Natural killer cell (primary cell): ENCODE data around the gene MAN1A1. TPM values are rescaled to one million over a fixed set of nuclear protein-coding genes. Genes with fewer than 3 reads are reported as not detected.

Experiments used
- ATAC-seq, 3 donors: fragments of 150-1000 bp in 2 of 3; fragments of 200-7000 bp in 1 of 3; cut with Tn5 transposase; 1 replicate in 1 of 3; 2 replicates in 2 of 3; pipeline ENCODE4 v1.10.0; 2021; ENCODE audit warnings: mild to moderate bottlenecking in 2 of 3, moderate library complexity in 2 of 3
- DNase-seq, 2 donors: peaks; one replicate each; pipeline versions ENCODE4 v3.0.0 to v3.0.0-alpha.2; 2013 to 2021; ENCODE audit warnings: mixed read lengths in 1 of 2
- H3K27ac ChIP-seq: one replicate; pipeline ENCODE4 v1.5.1; 2013; ENCODE audit warnings: mild to moderate bottlenecking, low read length
- H3K27me3 ChIP-seq: one replicate; pipeline ENCODE4 v1.6.1; 2013; ENCODE audit warnings: low read length; ENCODE audit not compliant: control insufficient read depth, insufficient read depth
- H3K36me3 ChIP-seq: one replicate; pipeline ENCODE4 v1.6.1; 2013; ENCODE audit warnings: low read length; ENCODE audit not compliant: control insufficient read depth, insufficient read depth
- H3K4me1 ChIP-seq: one replicate; pipeline ENCODE4 v1.6.1; 2013; ENCODE audit warnings: low read length; ENCODE audit not compliant: control insufficient read depth, insufficient read depth
- H3K4me3 ChIP-seq: one replicate; pipeline ENCODE4 v1.5.1; 2013; ENCODE audit warnings: low read length
- H3K9me3 ChIP-seq: one replicate; pipeline ENCODE4 v1.6.1; 2013; ENCODE audit warnings: low read length; ENCODE audit not compliant: control insufficient read depth, insufficient read depth
- H3K27ac Mint-ChIP-seq, 2 donors: one replicate each; pipeline ENCODE4 v1.8.0; 2022; ENCODE audit warnings: mild to moderate bottlenecking in 2 of 2, mixed read lengths in 2 of 2, moderate library complexity in 1 of 2
- H3K27me3 Mint-ChIP-seq, 2 donors: one replicate each; pipeline ENCODE4 v1.8.0; 2022; ENCODE audit warnings: low read depth in 2 of 2, mixed read lengths in 2 of 2
- H3K36me3 Mint-ChIP-seq: one replicate; pipeline ENCODE4 v1.8.0; 2022; ENCODE audit warnings: mixed read lengths
- H3K4me1 Mint-ChIP-seq, 2 donors: one replicate each; pipeline ENCODE4 v1.8.0; 2022; ENCODE audit warnings: mixed read lengths in 2 of 2
- H3K4me3 Mint-ChIP-seq: one replicate; pipeline ENCODE4 v1.8.0; 2022; ENCODE audit warnings: mild to moderate bottlenecking, moderate library complexity, mixed read lengths
- H3K9me3 Mint-ChIP-seq, 2 donors: one replicate each; pipeline ENCODE4 v1.8.0; 2022; ENCODE audit warnings: mixed read lengths in 2 of 2
- CTCF ChIP-seq: fragments of 200-600 bp; IDR thresholded peaks from one replicate; pipeline ENCODE4 v1.8.0; 2022; ENCODE audit warnings: antibody characterized with exemption
- WGBS: methylation state at CpG from one replicate; pipeline ENCODE4 v1.1.7; 2013; ENCODE audit warnings: missing lambda C conversion rate; ENCODE audit not compliant: insufficient coverage; 5-methylcytosine and 5-hydroxymethylcytosine counted together
- intact Hi-C: fragments of 100-400 bp; cut with micrococcal nuclease; formaldehyde crosslinking; loops from one replicate; pipeline ENCODE4 v1.14.2; 2022
- total RNA-seq, 4 donors: library from RNA; stranded (reverse); fragments of 120-200 nt in 1 of 4; gene quantifications; one replicate each; pipeline versions ENCODE4 v1.2.3 to v1.2.4, GENCODE V29; 2013 to 2022

MAN1A1 gene
- total RNA-seq, 3 donors from 2014 or later (not counting 1 experiment from before 2014, with no cell fraction given): 45.6 to 54.6 (median 53.6) TPM

- no peak overlapping the region for H3K27ac Mint-ChIP-seq
- no peaks in the 10 kb centered on the region for H3K9me3 Mint-ChIP-seq
- TF ChIP-seq CTCF: no peak
- no peaks in the 10 kb centered on the region for H3K27me3 Mint-ChIP-seq
- H3K4me3 Mint-ChIP-seq: no peak overlapping the region
- Histone ChIP-seq H3K4me1 (peaks cover 2% of the 10 kb centered on the region), H3K4me3 (no peak overlapping the region), H3K27ac (no peak overlapping the region), H3K9me3 (no peaks in the 10 kb centered on the region), H3K36me3 (peaks cover 29% of the 10 kb centered on the region), H3K27me3 (no peaks in the 10 kb centered on the region)
- ATAC-seq: no peak
- H3K36me3 Mint-ChIP-seq: peaks cover 11% of the 10 kb centered on the region
- WGBS: 91% methylated on average over 14 of the region's 14 CpGs
- DNase-seq: no peak
- peaks cover 7 to 27% of the 10 kb centered on the region in 2 donors for H3K4me1 Mint-ChIP-seq
- intact Hi-C loops: no loop called here
These were observed 160.1 kb downstream of the MAN1A1 start for GRCh38 chr6:119189498-119189897.

GRCh38 chr6:119187596-119187995, 162.0 kb downstream of the MAN1A1 start:
- Histone ChIP-seq H3K36me3 (peaks cover 28% of the 10 kb centered on the region), H3K27me3 (no peaks in the 10 kb centered on the region), H3K4me1 (peaks cover 2% of the 10 kb centered on the region), H3K9me3 (no peaks in the 10 kb centered on the region), H3K4me3 (no peak overlapping the region), H3K27ac (no peak overlapping the region)
- H3K27ac Mint-ChIP-seq: peak overlapping the region in 1 of 2 donors; percentile 56
- H3K4me1 Mint-ChIP-seq: peaks cover 7 to 25% of the 10 kb centered on the region in 2 donors
- no peak for TF ChIP-seq CTCF
- intact Hi-C loops: no loop called here
- H3K4me3 Mint-ChIP-seq: no peak overlapping the region
- DNase-seq (no peak), ATAC-seq (no peak)
- WGBS: 64% methylated on average over 1 of the region's 1 CpG
- no peaks in the 10 kb centered on the region for H3K27me3 Mint-ChIP-seq
- H3K9me3 Mint-ChIP-seq: no peaks in the 10 kb centered on the region
- H3K36me3 Mint-ChIP-seq: peaks cover 18% of the 10 kb centered on the region

- H3K27ac Mint-ChIP-seq: no peak overlapping the region
- Histone ChIP-seq H3K4me1 (peaks cover 2% of the 10 kb centered on the region), H3K4me3 (no peak overlapping the region), H3K27me3 (no peaks in the 10 kb centered on the region), H3K36me3 (peaks cover 30% of the 10 kb centered on the region), H3K9me3 (no peaks in the 10 kb centered on the region), H3K27ac (no peak overlapping the region)
- no peaks in the 10 kb centered on the region for H3K9me3 Mint-ChIP-seq
- ATAC-seq (no peak), DNase-seq (no peak)
- 99% methylated on average over 5 of the region's 5 CpGs for WGBS
- intact Hi-C loops: no loop called here
- no peak for TF ChIP-seq CTCF
- H3K4me1 Mint-ChIP-seq: peaks cover 7 to 26% of the 10 kb centered on the region in 2 donors
- H3K4me3 Mint-ChIP-seq: no peak overlapping the region
- peaks cover 27% of the 10 kb centered on the region for H3K36me3 Mint-ChIP-seq
- no peaks in the 10 kb centered on the region for H3K27me3 Mint-ChIP-seq
These were observed 163.1 kb downstream of the MAN1A1 start for GRCh38 chr6:119186490-119186889.

- WGBS: 98% methylated on average over 3 of the region's 5 CpGs
- Histone ChIP-seq H3K4me3 (no peak overlapping the region), H3K9me3 (no peaks in the 10 kb centered on the region), H3K36me3 (peaks cover 25% of the 10 kb centered on the region), H3K4me1 (peaks cover 7% of the 10 kb centered on the region), H3K27ac (no peak overlapping the region), H3K27me3 (no peaks in the 10 kb centered on the region)
- Mint-ChIP-seq H3K9me3 (no peaks in the 10 kb centered on the region), H3K27ac (no peak overlapping the region), H3K4me1 (peaks cover 22 to 45% of the 10 kb centered on the region in 2 donors), H3K27me3 (no peaks in the 10 kb centered on the region), H3K36me3 (peaks cover 27% of the 10 kb centered on the region), H3K4me3 (no peak overlapping the region)
- DNase-seq (no peak), ATAC-seq (no peak)
- TF ChIP-seq CTCF: no peak
- intact Hi-C loops: no loop called here
These were observed 165.4 kb downstream of the MAN1A1 start for GRCh38 chr6:119184008-119184648.
